ENCODE data around the gene EME1. TPM values are rescaled to one million over a fixed set of nuclear protein-coding genes. Genes with fewer than 3 reads are reported as not detected.

Gene EME1
- total and polyA plus RNA-seq, 2 of the 13 experiments (the other 11 are each of a cell fraction or from before 2014, with no cell fraction given): 20.7 to 24.6 TPM

DNA sequence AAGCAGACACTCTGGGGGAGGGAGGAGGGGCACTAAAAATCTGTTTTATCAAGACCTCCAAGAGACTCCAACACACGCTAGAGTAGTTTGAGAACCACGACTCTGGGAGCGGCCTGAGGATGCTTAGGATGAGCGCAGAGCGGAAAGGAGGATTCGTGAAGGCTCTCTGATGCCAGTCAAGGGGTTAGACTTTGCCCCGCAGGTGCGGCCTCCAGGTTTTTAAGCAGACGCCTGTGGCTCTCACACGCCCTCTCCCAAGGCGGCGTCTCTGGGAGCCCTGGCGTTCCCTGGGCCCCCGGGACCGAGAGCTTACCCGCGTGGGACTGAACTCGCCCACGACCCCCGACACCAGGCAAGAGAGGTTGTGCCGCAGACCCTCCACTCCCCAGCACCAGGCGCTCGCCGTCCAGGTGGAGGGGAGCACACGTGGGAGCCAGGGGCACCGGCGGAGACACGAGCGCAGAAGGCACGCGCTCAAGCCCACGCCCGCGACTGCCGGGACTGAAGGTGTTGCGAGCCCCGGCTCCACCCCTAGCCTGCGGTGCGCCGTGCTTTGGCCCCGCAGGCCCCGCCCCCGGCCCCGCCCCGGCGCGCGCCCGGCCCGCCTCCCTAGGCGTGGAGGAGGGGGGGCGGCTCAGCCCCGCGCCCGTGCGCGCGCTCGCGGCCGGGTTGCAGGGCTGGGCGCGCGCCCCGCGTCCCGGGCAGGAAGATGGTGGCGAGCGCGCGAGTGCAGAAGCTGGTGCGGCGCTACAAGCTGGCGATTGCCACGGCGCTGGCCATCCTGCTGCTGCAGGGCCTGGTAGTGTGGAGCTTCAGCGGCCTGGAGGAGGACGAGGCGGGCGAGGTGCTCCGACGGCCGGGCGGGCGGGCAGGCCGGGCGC, 27.4 kb upstream of the EME1 start, which contains the start of gene XYLT2 (continued):
- no peak for TF ChIP-seq NFIB (CRISPR knock-in tag; IDR thresholded peaks at IDR 0.05; ENCODE audit: borderline replicate concordance)
- TF ChIP-seq, protein P1, sequence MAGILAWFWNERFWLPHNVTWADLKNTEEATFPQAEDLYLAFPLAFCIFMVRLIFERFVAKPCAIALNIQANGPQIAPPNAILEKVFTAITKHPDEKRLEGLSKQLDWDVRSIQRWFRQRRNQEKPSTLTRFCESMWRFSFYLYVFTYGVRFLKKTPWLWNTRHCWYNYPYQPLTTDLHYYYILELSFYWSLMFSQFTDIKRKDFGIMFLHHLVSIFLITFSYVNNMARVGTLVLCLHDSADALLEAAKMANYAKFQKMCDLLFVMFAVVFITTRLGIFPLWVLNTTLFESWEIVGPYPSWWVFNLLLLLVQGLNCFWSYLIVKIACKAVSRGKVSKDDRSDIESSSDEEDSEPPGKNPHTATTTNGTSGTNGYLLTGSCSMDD (CRISPR knock-in tag; IDR thresholded peaks at IDR 0.05): no peak
- peak; percentile 72 for TF ChIP-seq BORCS8-MEF2B (CRISPR knock-in tag; IDR thresholded peaks at IDR 0.05)
- TF ChIP-seq, protein P2, sequence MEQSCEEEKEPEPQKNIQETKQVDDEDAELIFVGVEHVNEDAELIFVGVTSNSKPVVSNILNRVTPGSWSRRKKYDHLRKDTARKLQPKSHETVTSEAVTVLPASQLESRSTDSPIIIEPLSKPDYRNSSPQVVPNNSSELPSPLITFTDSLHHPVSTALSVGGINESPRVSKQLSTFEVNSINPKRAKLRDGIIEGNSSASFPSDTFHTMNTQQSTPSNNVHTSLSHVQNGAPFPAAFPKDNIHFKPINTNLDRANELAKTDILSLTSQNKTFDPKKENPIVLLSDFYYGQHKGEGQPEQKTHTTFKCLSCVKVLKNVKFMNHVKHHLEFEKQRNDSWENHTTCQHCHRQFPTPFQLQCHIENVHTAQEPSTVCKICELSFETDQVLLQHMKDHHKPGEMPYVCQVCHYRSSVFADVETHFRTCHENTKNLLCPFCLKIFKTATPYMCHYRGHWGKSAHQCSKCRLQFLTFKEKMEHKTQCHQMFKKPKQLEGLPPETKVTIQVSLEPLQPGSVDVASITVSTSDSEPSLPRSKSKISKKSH (CRISPR knock-in tag; IDR thresholded peaks at IDR 0.05; ENCODE audit: borderline replicate concordance): peak; percentile 81; the same call in 1 of the 2 replicates
- TF ChIP-seq, protein P3, sequence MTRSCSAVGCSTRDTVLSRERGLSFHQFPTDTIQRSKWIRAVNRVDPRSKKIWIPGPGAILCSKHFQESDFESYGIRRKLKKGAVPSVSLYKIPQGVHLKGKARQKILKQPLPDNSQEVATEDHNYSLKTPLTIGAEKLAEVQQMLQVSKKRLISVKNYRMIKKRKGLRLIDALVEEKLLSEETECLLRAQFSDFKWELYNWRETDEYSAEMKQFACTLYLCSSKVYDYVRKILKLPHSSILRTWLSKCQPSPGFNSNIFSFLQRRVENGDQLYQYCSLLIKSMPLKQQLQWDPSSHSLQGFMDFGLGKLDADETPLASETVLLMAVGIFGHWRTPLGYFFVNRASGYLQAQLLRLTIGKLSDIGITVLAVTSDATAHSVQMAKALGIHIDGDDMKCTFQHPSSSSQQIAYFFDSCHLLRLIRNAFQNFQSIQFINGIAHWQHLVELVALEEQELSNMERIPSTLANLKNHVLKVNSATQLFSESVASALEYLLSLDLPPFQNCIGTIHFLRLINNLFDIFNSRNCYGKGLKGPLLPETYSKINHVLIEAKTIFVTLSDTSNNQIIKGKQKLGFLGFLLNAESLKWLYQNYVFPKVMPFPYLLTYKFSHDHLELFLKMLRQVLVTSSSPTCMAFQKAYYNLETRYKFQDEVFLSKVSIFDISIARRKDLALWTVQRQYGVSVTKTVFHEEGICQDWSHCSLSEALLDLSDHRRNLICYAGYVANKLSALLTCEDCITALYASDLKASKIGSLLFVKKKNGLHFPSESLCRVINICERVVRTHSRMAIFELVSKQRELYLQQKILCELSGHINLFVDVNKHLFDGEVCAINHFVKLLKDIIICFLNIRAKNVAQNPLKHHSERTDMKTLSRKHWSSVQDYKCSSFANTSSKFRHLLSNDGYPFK (CRISPR knock-in tag; IDR thresholded peaks at IDR 0.05; ENCODE audit: borderline replicate concordance): no peak; the same call in 1 of the 2 replicates
- no peak for TF ChIP-seq KLF6 (CRISPR knock-in tag; IDR thresholded peaks at IDR 0.05)
- TF ChIP-seq ZNF20 (CRISPR knock-in tag; IDR thresholded peaks at IDR 0.05): no peak
- TF ChIP-seq NR1H2 (CRISPR knock-in tag; IDR thresholded peaks at IDR 0.05; ENCODE audit: borderline replicate concordance, low read depth): no peak
- peak; percentile 90 for TF ChIP-seq ZNF235 (CRISPR knock-in tag; IDR thresholded peaks at IDR 0.05; ENCODE audit: borderline replicate concordance)
- TF ChIP-seq, protein P4, sequence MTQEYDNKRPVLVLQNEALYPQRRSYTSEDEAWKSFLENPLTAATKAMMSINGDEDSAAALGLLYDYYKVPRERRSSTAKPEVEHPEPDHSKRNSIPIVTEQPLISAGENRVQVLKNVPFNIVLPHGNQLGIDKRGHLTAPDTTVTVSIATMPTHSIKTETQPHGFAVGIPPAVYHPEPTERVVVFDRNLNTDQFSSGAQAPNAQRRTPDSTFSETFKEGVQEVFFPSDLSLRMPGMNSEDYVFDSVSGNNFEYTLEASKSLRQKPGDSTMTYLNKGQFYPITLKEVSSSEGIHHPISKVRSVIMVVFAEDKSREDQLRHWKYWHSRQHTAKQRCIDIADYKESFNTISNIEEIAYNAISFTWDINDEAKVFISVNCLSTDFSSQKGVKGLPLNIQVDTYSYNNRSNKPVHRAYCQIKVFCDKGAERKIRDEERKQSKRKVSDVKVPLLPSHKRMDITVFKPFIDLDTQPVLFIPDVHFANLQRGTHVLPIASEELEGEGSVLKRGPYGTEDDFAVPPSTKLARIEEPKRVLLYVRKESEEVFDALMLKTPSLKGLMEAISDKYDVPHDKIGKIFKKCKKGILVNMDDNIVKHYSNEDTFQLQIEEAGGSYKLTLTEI (CRISPR knock-in tag; conservative IDR thresholded peaks at IDR 0.05): no peak
- TF ChIP-seq, protein P5, sequence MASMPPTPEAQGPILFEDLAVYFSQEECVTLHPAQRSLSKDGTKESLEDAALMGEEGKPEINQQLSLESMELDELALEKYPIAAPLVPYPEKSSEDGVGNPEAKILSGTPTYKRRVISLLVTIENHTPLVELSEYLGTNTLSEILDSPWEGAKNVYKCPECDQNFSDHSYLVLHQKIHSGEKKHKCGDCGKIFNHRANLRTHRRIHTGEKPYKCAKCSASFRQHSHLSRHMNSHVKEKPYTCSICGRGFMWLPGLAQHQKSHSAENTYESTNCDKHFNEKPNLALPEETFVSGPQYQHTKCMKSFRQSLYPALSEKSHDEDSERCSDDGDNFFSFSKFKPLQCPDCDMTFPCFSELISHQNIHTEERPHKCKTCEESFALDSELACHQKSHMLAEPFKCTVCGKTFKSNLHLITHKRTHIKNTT (CRISPR knock-in tag; IDR thresholded peaks at IDR 0.05): no peak
- no peak for TF ChIP-seq FIP1L1 (IDR thresholded peaks at IDR 0.05; ENCODE audit: borderline replicate concordance, insufficient read depth, low read depth, low read length)
- peak; percentile 20; the same call in 1 of the 2 replicates for TF ChIP-seq ZNF468 (CRISPR knock-in tag; IDR thresholded peaks at IDR 0.05)
- TF ChIP-seq ZNF563 (CRISPR knock-in tag; IDR thresholded peaks at IDR 0.05): peak; percentile 68; the same call in 1 of the 2 replicates
- TF ChIP-seq, protein P6, sequence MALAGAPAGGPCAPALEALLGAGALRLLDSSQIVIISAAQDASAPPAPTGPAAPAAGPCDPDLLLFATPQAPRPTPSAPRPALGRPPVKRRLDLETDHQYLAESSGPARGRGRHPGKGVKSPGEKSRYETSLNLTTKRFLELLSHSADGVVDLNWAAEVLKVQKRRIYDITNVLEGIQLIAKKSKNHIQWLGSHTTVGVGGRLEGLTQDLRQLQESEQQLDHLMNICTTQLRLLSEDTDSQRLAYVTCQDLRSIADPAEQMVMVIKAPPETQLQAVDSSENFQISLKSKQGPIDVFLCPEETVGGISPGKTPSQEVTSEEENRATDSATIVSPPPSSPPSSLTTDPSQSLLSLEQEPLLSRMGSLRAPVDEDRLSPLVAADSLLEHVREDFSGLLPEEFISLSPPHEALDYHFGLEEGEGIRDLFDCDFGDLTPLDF (CRISPR knock-in tag; IDR thresholded peaks at IDR 0.05): peak; percentile 34; the same call in 1 of the 2 replicates
- TF ChIP-seq SMARCC2 (IDR thresholded peaks at IDR 0.05): no peak
